SH-SY5Y (cell line): Measurements from ENCODE around the gene DDX56.

ENCODE experiments used
- GATA2 ChIP-seq: IDR thresholded peaks from 2 replicates; pipeline ENCODE4 v1.6.1; 2011; ENCODE audit warnings: mild to moderate bottlenecking, low read depth, low read length
- GATA3 ChIP-seq: IDR thresholded peaks from 2 replicates; pipeline ENCODE4 v1.6.1; 2011; ENCODE audit warnings: low read depth, mild to moderate bottlenecking, low read length, moderate library complexity

DNA sequence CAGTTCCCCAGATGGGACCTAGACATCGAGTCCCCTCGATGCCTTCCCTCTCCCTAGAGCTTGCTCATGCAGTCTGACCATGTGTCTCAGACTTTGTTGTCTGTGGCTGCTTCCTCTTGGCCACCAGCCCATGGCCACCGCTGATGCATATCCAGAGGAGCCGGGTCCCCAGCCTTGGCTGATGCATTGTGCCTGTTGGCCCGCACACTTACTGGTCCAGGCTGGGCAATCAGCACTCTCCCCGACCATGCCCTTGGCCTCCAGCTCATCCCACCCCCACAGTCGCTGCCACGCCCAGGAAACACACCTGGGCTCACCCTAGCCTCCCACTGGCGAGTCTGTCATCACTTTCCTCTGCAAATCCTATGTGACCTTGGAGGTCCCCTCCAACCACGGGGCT is 42.7 kb downstream of the DDX56 start:
- TF ChIP-seq GATA2: no peak
- TF ChIP-seq GATA3: no peak
